ENCODE data around the gene MAP3K3.

The MAP3K3 gene

DNA sequence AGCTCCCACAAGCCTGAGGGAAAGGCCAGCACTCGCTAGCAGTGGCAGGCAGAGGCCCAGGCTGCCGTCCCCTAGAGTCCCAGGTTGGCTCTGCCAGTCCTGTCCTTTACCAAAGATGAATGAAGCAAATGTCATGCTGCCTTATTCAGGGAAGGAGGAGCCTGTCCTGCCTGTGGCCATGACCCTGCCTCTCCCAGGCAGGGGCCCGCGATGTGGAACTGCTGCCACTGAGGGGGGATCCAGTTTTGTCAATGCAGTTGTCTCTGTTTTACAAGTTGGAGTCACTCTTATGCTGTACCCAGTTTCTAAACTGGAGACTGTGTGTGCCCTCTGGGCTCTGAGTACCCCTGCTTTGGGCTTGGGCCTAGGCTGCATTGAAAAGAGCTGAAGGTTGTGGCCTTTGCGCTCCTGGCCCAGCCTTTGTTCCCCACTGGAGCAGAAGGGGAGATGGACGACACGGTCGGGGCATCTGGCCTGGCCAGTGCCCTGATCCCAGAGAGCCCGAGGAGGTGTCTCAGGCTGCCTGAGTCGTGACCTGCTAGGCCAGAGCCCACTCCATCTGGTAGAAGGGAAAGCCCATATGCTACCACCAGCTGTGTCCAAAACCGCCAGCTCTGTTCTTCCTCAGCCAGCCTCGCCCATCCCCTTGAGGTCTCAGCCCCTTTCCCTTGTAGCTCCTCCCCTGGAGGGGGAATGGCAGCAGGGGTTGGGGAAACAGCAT is 72.2 kb downstream of the MAP3K3 start:
- DNase-seq (ENCODE audit: low read depth), result no peak

DNA sequence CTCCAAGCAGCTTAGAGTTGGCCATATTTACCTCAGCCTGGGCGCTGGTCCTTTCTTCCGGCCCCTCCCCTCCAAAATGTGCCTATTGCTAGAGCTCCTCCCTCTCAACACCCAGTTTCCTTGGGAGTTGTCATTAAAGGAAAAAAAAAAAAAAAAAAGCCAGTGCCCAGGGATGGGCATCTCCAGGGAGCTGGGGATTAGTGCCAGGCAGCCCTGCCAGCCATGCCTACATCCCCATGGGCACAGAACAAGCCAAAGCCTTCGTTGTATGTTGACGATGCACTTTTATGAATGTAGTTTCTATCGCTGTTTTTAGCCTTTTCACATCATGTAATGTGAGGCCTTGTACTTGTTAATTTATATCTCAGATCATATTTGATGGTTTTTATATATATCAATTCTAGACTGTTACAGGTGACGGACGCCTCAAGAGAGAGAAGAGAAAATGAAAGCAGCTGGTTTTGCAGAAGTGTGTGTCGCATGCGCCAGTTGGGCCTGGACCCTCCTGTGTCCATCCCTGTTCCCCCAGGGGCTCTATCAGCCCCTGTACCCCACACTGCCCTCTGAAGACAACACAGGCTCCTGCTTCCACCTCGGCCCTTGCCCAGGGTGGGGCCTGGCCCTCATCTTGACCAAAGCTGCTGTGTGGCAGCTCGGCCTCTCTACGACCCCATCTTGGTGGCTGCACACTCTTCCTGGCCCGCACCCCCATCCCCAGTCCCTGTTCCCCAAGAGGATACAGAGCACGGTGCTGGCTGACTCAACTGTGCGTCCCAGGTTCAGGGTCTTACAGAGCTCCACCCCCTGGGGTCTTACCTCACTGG is 72.9 kb downstream of the MAP3K3 start:
- no peak for DNase-seq (ENCODE audit: low read depth)

DNA sequence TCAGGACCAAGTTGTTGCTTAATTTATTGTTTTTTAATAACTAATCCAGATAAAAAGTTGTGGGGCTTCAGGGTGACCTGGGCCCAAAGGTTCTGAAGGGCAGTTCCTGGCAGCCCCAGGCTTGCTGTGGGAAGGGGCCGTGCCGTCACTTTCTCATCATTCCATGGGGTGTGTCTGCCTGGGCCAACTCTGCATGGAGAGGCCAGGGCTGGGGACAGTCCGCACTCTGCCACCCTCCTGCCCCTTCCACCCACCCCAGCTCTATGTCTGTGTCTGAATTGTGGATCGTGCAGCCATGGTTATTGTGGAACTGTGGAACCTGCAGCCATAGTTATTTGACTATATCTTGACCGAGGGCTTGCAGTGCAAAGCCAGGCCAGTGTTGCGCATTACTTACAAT is 73.7 kb downstream of the MAP3K3 start:
- no peak for DNase-seq (ENCODE audit: low read depth)

GRCh38 chr17:63696381-63696961 is 74.3 kb downstream of the MAP3K3 start:
- DNase-seq (ENCODE audit: low read depth), result peak; percentile 20

- DNase-seq (ENCODE audit: low read depth), result no peak
Observed at GRCh38 chr17:63697341-63698286, 75.4 kb downstream of the MAP3K3 start.

- DNase-seq (ENCODE audit: low read depth), result no peak
Observed at GRCh38 chr17:63698381-63698885, 76.2 kb downstream of the MAP3K3 start.

DNA sequence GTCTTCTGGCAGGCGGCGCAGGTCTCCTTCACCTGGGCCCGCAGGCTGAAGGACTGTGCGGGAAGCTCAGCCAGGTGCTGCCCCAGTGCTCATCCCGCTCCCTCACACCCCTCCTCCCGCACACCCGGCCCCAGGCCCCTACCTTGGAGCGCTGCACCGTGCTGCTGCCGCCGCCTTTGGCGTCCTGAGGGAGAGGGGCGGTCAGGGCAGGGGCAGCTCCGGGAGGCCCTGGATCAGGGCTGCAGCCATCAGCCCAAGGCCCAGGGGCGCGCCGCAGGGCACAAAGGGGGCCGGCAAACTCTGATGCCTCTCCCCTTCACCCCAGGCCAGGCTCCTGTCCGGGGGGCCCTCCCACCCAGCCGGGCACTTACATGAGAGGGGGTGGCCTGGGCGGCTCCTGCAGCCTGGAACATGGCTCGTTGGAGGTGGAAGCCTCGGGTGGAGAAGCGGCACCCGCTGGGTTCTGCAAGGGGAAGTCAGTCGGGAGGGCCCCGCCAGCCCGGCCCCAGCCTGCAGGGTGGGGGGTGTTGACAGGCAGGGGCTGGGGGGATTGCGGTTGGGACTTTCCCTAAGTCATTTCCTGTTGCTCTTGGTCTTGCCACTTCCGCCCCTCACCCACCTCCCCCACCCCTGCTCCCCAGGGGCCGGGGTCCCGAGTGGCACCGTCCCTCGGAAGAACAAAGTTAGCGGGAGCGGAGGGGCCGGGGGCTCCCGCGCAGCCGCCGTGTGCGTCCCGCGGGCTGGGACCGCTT is 76.8 kb downstream of the MAP3K3 start:
- no peak for DNase-seq (ENCODE audit: low read depth)

GRCh38 chr17:63699638-63700527 is 77.7 kb downstream of the MAP3K3 start, which contains the start of gene LIMD2:
LIMD2 (minus strand) TSS chr17:63700125; CDS start chr17:63699298, 827 bp downstream.
- no peak for DNase-seq (ENCODE audit: low read depth)

- DNase-seq (ENCODE audit: low read depth), result no peak
Observed at GRCh38 chr17:63700528-63701455, 78.6 kb downstream of the MAP3K3 start.

GRCh38 chr17:63701456-63701820 is 79.2 kb downstream of the MAP3K3 start:
- no peak for DNase-seq (ENCODE audit: low read depth)

- DNase-seq (ENCODE audit: low read depth), result no peak
Observed at GRCh38 chr17:63701868-63702720, 79.9 kb downstream of the MAP3K3 start.

DNA sequence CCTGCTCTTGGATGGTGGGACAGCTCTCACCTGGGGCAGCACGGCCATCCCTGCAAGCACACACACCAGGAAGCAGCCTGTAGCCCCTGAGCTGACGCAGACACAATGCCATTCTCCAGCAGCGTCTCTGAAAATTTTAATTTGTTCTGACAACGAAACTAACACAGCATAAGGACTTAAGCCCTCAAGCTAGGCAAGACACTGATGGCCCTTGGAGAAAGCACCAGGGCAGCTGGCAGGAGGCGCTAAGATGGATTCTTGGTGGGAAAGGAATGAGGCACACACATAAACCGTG is 80.5 kb downstream of the MAP3K3 start:
- DNase-seq (ENCODE audit: low read depth), result no peak

GRCh38 chr17:63703029-63703428 is 80.8 kb downstream of the MAP3K3 start:
- no peak for DNase-seq (ENCODE audit: low read depth)

GRCh38 chr17:63703556-63704258 is 81.5 kb downstream of the MAP3K3 start:
- no peak for DNase-seq (ENCODE audit: low read depth)

DNA sequence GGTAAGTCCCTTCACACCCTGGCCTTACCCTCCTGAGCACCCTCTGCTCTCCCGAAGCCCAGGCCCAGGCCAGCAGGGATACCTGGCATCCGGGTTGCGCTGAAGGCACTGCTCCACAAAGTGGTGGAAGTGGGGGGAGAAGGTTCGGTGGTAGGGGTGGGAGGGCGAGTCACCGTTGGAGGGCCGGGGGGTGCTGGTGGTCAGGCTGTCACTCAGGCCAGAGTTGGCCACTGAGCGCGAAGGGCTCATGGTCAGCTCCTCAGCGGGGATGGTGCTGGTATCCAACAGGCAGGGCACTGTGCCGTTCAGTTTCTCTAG is 82.0 kb downstream of the MAP3K3 start:
- no peak for DNase-seq (ENCODE audit: low read depth)

DNA sequence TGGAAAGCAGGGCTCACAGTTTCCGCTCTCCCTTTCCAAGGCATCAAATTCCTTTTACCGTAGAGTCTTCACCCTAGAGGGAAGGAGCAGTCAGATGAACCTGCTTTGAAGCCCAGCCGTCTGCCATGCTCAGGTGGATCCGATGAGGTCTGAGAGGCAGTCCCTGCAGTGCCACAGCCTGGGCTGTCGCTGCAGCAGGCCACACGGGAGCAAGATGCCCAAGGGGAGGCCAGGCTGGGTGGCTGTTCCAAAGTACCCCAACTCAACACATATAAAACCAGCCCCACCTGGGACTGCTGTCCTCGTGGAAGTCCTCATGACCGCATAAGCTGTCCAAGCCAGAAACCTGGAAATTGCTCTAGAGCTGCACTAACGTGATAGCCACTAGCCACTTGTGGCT is 82.6 kb downstream of the MAP3K3 start:
- DNase-seq (ENCODE audit: low read depth), result no peak

DNA sequence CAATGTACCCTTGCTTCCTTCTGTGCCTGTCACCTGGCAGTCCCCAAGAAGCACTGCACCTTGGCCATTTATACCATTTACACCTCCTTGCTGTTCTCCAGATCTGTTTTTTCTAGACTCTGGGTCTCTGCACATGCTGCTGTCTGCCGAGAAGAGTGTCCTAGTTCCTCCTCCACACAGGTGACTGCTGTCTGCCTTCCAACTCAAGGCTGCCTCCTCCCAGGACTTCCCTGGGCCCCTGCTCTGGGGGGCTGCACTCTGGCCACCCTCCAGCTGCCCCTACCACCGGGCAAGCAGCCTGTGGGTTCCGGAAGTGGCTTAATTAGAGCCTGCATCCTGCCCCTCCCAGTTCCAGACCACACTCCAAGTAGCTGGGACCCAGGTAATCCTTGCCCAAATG is 83.4 kb downstream of the MAP3K3 start:
- DNase-seq (ENCODE audit: low read depth), result no peak

All from fibroblast of the conjunctiva (primary cell).